Activated CD4-positive, CD25-positive, alpha-beta regulatory T cell treated with anti-CD3 and anti-CD28 coated beads, Interleukin-2, amount 50 U/mL, for 24 hours (primary cell): ENCODE data around the gene BAD.

Experiments used
- ATAC-seq, 2 donors: fragments of 150-1000 bp; cut with Tn5 transposase; one replicate each; pipeline ENCODE4 v1.10.0; 2021; ENCODE audit warnings: mild to moderate bottlenecking in 1 of 2, moderate library complexity in 1 of 2

BAD gene

DNA sequence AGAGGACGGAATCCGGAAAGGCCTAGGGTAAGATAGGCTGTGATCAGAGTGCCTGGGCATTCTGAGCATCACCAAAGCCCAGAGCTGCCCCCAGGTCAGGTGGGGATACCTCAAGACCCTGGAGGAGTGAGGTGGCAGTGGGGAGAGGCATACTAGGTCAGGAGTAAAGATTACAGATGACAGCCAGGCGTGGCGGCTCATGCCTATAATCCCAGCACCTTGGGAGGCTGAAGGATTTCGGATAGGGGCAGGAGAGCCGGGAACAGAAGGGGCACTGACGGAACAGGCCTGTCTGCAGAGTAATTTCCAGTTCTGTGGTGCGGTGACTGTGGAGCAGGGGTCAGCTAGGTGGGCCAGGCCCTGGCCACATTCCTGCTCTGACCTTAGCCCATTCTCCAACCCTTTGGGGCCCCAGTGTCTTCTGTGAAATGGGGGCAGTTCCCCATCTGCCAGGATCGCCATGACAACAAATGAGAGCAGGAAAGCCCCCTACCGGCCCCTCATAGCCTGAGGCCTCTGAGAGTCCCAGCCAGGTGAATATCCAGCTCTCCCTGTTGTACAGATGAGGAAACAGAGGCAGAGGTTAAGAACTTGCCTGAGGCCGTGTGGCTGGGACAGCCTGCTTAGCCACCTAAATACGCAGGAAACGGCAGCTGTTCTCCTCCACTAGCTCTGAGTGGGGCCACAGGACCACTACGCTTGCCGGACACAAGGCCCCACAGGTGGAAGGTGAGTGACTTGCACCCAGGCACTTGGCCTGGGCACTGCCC, 9.2 kb downstream of the BAD start:
- ATAC-seq = no peak

DNA sequence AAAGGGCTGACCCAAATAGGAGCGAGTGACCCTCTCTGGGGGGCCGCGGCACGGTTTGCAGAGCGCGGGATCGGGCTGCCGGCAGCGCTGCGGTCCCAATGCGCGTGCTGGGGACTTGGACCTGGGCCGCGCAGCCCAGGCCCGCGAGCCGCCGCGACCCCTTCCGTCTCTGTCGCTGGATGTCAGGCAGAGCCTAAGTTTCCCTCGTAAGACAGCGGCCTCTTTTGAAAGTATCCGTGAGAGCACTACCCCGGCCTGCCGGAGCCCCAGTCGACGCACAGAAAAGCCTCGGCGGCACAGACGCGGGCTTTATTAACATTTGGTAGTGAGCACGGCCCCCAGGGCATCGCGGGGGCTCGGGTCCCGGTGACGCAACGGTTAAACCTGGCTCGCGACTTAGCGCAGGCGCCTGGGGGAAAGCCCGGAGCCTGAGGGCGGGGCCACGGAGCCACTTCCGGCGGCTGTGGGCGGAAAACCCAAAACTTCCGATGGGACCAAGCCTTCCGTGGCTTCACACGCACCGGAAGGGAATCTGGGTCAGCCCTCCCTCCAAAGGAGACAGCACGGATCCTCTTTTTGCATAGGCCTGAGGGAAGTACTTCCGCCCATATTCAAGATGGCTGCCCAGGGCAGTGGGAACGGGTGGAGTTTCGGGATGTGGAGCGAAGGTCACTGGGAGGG, 14.8 kb downstream of the BAD start:
- ATAC-seq = peak; percentile 81 to 83

DNA sequence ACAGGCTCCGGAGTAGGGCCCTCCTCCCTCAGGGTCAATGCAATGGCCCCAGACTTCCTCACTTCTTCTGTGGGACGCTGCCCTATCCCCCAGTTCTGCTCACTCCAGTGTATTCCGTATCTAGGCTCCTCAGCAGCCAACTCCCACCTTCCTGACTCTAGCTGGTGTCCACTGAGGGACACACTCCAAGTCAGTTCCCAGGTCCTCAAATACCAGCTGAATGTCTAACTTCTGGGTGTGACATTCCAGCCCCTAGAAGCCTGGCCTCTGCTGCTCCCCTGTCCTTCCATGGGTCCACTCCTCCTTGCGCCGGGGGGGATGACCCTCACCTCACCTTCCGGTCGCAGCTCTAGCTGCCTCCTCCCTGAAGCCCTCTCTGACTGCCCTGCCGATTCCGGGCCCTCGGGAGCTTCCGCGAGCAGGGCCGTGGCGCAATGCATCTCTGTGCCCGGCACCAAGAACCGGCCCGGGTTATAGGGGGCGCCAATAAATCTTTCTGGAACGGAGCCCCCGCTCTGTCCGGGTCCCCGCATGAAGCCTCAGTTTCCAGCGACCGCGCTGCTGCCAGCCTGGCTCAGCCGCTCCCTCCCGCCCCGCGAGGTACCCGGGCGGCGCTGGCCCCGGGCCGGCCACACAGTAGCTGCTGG, 15.4 kb downstream of the BAD start:
- ATAC-seq = peak; percentile 1 to 13

DNA sequence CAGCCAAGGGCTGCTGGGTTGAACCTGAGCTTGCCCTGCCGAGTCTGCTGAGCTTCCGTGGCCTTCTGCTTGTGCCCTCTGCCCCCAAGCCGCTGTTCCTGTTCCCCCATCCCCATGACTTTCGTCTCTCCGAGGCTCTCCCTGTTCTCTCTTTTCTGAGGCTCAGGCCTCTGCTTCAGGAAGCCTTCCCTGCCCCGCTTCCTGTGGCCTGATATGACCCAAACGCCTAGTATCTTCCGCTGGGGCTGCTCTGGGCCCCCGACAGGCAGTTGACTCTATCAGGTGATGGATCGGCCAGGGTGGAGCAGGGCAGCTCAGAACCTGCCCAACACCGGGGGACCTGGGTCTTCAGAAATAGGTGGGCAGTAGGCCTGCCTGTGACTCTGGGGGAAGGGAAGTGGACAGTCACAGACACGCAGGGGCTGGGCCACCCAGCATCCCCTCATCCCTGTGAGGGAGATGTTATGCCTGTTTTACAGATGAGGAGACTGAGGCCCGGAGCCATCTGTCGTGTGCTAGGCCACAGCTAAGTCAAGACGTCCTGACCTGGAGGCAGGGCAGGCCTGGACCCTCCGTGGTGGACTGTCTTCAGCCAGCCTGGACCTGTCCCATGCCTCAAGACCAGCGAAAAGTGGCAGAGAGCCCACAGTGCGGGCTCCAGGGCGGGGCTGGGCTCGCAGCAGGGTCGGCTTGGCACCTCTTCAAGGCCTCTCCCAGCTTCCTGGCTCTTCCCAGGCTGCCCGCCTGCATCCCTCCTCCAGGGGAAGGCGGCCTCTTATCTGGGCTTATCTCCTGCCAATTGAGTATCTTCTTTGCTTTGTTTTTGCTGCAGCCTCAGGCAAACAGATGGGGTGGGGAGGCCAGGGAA, 16.2 kb downstream of the BAD start:
- no peak for ATAC-seq

DNA sequence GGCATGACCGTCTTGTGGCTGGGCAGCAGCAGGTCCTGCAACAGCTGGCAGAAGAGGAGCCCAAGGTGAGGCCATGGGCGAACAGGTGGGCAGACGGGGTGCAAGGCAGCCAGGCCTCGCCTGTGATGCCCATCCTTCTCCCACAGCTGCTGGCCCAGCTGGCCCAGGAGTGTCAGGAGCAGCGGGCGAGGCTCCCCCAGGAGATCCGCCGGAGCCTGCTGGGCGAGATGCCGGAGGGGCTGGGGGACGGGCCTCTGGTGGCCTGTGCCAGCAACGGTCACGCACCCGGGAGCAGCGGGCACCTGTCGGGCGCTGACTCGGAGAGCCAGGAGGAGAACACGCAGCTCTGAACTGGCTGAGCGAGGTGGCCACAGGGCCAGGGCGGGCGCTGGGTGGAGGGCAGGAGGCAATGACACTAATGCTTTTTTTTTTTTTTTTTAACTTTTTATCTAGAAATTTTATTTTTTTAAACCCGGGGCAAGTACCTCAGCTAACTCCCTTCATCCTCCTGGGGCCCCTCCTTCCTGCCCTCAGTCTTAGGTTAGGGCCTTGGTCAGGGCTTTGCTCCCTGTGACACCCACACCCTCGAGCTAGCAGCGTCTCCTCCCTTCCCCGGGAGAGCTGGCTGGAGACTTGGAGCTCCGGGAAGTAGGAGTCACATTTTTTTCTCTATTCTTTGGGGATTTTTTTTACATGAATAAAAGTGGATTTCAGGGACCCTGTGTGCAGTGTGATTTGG, 17.1 kb downstream of the BAD start:
- no peak for ATAC-seq

DNA sequence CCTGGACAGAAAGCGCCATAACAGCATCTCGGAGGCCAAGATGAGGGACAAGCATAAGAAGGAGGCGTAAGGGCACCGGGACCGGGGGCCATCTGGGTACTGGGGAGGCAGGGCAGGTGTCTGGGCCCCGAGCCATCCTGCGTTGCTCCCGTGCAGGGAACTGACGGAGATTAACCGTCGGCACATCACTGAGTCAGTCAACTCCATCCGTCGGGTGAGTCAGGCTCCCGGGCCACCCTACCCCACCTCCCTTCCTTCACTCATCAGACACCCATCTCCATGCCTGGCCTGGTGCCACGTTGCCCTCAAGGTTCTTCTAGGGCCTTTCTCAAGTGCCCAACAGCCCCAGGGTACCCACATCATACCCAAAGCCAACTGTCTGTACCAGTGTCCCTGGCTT, 18.1 kb downstream of the BAD start:
- no peak for ATAC-seq

DNA sequence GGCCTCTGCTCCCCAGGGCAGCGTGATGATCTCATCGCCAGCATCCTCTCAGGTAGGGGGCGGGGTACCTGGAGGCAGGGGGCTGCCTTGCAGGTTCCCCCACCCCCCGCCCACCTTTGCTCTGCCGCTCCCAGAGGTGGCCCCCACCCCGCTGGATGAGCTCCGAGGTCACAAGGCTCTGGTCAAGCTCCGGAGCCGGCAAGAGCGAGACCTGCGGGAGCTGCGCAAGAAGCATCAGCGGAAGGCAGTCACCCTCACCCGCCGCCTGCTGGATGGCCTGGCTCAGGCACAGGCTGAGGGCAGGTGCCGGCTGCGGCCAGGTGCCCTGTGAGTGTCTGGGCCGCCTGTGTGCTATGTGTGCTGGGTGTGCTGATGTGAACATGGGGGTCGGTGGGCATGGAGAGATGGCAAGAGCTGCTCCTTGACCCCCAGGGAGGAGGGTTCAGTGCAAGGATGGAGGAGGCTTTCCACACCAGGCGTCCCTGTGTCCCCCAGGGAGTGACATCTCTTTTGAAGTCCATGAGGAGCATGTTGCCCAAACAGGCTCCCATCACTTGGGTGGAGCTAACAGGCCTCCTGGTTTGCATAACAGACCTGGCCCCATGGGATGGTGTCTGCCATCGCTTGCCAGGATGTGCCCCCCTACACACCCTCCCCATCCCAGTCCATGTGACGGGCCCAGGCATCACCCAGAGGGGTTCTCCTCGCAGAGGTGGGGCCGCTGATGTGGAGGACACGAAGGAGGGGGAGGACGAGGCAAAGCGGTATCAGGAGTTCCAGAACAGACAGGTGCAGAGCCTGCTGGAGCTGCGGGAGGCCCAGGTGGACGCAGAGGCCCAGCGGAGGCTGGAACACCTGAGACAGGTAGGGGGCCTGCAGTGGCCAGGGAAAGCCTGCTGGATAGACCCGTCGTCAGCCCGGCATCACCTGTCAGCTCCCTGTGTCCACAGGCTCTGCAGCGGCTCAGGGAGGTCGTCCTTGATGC, 19.0 kb downstream of the BAD start:
- no peak for ATAC-seq

DNA sequence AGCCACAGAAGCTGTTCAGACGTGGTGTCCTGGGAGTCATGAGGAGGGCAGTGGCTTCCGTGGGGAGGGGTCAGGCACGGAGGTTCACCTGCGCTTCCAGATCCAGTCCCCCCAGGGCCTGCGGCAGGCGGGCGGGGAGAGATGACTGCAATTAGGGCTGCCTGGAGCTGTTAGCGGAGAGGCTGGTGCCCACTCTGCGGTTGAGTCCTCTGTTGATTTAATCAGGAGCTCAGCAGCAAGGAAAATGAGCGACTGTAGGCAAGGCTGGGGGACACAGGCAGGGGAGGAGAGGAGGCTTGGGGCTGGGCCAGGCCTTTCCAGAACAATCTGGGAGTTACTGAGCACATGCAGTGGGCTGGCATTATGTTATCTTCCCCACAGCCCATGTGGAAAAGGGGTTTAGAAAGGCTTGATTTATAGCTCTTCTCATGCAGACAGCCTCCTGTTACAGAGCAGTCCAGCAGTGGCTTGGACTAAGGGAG, 20.1 kb downstream of the BAD start:
- ATAC-seq = no peak

DNA sequence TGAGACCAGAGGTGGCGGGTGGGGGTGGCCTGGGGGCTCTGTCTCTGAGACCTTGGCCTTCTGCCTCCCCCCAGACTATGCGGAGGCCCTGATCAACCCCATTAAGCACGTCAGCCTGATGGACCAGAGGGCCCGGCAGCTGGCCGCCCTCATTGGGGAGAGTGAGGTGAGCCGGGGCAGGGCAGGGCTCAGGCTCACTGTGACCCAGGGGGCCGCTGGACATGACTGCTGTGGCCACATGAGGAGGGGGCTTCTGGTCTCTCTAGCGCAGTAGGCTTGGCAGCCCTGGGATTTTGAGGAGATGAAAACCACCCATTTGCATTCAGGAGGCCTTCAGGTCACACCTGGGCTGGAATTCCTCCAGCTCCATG, 20.5 kb downstream of the BAD start:
- ATAC-seq = no peak

DNA sequence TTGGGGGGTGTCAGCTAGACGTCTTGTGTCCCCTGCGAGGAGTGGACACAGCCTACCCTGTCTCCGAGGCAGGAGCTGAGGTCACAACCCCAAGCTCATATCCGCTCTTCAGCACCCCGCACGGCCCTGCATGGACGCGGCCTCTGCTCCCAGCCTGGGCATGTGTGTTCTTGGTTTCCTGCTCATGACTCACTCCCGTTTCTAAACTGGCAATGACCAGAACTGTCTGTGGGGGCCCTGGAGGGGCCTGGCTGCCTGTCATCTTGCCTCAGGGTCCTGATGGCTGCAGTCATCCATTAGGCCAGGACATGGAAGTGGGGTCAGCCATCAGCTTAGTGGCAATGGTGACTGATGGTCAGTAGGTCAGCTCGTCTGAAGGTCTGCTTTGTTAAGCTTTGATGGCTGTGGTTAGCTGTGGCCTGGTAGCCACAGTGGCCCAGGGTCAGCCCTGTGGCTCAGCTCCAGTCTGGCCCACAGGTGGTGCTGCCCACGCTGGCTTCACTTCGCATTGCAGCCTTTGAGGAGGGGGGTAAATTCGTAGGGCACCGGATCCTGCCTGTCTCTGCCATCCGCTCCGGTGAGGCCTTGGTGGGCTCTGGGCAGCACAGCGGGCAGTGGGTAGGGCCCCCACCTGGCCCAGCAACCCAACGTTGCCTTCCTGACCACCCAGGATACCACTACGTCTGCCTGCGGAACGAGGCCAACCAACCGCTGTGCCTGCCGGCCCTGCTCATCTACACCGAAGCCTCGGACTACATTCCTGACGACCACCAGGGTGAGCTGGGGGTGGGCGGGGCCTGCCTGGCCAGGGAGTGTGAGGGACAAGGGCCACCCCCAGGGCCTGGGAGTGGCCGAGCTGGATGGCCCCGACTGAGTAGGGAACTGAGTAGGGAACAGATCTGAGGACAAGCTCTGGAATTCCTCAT, 21.2 kb downstream of the BAD start:
- no peak for ATAC-seq

DNA sequence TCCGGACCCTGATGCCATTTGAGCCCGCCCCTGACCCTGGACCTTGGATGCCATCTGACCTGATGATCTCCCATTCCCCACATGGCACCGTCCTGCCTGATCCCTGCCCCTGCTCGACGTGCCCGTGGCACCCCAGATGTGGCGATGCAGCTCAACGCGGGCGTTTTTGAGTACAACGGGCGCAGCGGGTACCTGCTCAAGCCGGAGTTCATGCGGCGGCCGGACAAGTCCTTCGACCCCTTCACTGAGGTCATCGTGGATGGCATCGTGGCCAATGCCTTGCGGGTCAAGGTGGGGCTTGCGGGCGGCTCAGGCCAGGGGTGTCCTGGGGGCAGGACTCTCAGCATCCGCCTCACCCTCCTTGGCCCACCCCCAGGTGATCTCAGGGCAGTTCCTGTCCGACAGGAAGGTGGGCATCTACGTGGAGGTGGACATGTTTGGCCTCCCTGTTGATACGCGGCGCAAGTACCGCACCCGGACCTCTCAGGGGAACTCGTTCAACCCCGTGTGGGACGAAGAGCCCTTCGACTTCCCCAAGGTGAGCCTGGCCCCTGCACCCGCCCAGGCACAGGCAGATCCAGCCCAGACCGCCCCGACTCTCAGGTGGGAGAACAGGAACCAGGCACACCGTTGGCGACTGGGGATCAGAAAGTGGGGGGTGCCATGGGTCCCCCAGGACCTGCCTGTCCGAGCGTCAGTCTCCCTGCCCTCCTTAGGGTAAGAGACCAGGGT, 22.0 kb downstream of the BAD start:
- no peak for ATAC-seq

DNA sequence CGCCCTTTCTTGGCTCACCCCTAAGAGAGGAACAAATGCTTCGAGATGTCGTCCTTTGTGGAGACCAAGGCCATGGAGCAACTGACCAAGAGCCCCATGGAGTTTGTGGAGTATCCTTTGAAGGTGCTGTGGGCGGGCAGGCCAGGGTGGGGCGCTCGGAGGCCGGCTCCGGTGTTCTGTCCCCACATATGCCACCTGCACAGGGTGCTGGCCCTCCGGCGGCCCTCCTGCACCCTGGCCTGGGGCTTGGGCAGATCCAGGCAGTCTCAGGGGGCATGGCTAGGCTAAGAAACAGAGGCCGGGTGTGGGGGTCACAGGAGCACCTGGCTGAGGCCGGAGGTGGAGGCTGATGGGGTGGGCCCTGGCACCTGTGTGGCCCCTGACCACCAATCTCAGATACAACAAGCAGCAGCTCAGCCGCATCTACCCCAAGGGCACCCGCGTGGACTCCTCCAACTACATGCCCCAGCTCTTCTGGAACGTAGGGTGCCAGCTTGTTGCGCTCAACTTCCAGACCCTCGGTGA, 22.8 kb downstream of the BAD start:
- ATAC-seq = no peak

DNA sequence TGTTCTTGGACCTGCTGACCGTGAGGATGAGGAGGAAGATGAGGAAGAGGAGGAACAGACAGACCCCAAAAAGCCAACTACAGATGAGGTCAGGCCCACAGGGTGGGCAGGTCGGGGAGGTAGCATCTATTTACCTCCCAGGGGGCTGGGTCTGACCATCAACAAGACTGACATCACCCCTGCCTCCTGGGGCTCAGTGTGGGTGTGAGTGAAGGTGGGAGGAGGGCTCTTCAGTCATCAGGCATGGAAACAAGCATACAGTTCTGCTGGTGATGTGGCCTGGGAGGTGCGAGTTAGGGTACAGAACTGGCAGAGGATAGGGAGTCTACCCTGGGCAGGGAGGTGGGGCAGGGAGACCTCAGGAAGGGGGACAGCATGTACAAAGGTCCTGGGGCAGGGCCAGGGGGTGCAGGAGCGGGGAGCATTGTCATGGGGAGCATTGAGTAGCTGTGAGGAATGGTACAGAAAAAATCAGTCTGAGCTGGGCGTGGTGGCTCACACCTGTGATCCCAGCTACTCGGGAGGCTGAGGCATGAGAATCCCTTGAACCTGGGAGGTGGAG, 24.2 kb downstream of the BAD start:
- no peak for ATAC-seq

DNA sequence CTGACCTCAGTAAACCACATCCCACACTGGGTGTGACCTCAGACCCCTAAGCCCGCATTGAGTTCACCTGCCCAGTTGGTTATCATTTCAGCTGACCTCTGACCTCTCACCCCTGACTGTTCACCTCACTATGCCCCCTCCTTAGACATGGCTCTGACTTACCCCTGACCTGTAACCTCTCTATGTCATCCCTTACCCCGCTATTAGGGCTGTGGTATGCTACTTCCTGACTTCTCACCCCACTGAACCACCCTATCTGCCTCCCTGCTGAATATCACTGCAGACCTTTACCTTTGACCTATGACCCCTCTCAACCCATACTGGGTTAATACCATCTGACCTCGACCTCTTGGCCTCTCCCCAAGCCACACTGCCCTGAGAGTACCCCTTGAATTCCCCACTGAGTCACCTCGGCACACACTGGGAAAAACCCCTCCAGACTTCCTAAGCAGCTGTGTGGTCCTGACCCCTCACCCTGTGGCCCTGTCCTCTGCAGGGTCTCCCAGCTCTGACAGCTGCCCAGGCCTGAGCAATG, 24.9 kb downstream of the BAD start:
- peak; percentile 61 to 69 for ATAC-seq

DNA sequence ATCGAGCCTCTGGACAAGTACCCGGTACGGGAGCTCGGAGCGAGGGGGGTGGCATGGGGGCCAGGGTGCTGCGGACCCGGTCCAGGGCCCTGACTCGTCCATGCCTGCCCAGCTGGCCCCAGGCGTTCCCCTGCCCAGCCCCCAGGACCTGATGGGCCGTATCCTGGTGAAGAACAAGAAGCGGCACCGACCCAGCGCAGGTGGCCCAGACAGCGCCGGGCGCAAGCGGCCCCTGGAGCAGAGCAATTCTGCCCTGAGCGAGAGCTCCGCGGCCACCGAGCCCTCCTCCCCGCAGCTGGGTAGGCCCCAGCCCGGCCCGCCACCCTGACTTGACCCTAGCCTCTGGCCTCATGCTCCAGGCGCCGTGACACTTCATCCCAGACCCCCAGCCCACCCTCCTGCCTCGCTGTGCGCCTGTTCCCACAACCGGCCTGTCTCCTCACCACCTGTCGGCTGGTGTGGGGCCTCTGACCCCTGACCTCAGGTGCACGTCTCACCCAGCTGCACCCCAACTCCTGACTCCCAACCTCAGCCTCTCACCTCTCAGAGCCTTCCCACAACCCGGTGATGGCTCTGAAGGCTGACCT, 25.4 kb downstream of the BAD start:
- no peak for ATAC-seq

DNA sequence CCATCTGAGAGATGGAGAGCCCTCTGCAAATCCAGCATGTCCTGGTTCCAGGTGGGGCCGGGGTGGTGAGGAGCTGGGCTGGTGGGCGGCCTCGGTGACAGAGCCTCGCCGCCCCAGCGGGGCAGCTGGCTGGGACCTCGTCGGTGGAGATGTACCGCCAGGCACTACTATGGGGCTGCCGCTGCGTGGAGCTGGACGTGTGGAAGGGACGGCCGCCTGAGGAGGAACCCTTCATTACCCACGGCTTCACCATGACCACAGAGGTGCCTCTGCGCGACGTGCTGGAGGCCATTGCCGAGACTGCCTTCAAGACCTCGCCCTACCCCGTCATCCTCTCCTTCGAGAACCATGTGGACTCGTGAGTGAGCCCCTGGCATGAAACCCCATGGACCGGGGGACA, 26.1 kb downstream of the BAD start:
- ATAC-seq = no peak

DNA sequence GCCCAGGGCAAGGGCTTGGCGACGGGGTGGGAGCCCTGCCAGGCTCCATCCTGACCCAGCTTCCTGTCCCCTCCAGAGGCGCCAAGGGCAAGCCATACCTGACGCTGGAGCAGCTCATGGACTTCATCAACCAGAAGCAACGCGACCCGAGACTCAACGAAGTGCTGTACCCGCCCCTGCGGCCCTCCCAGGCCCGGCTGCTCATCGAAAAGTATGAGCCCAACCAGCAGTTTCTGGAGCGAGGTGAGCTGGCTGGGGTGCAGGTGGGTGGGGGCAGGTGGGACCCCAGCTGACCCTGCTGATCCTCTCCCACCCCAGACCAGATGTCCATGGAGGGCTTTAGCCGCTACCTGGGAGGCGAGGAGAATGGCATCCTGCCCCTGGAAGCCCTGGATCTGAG, 28.2 kb downstream of the BAD start:
- ATAC-seq = no peak
